Activated CD8-positive, alpha-beta memory T cell treated with anti-CD3 and anti-CD28 coated beads, Interleukin-2, amount 10 ng/mL, durations not matched to agents 7 days and 5 days (primary cell): ENCODE measurements around the gene KRT33B. TPM values are rescaled to one million over a fixed set of nuclear protein-coding genes. Genes with fewer than 3 reads are reported as not detected.
A peak's percentile ranks its signal among the peaks of the same experiment; 100 is the strongest.
"Not testable (repeated sequence)": the region's sequence is repeated elsewhere in the genome, so short reads cannot be mapped to it uniquely, and the experiment has no call there.

Source experiments
- ATAC-seq: fragments of 150-1000 bp; cut with Tn5 transposase; one replicate; pipeline ENCODE4 v1.10.0; 2021; ENCODE audit warnings: moderate library complexity
- CTCF ChIA-PET: fragments of 350-600 bp; sonication (Branson Sonifier 250); formaldehyde crosslinking; loops from one replicate; lab custom pipeline; 2021; ENCODE audit warnings: antibody characterized with exemption; lab: Charles Lee
- DNase-seq: peaks from one replicate; pipeline ENCODE4 v3.0.0-alpha.2; 2020
- H3K27ac Mint-ChIP-seq: one replicate; pipeline ENCODE4 v1.8.0; 2021; ENCODE audit warnings: mild to moderate bottlenecking, mixed read lengths
- H3K27me3 Mint-ChIP-seq: one replicate; pipeline ENCODE4 v1.8.0; 2021; ENCODE audit warnings: mixed read lengths
- H3K36me3 Mint-ChIP-seq: one replicate; pipeline ENCODE4 v1.8.0; 2021; ENCODE audit warnings: mild to moderate bottlenecking, mixed read lengths
- H3K4me1 Mint-ChIP-seq: one replicate; pipeline ENCODE4 v1.8.0; 2021; ENCODE audit warnings: mixed read lengths
- H3K4me3 Mint-ChIP-seq: one replicate; pipeline ENCODE4 v1.8.0; 2021; ENCODE audit warnings: mild to moderate bottlenecking, moderate library complexity, mixed read lengths
- H3K9me3 Mint-ChIP-seq: one replicate; pipeline ENCODE4 v1.8.0; 2022; ENCODE audit warnings: low read depth, mixed read lengths
- total RNA-seq, 2 experiments: library from RNA; stranded (reverse); gene quantifications; one replicate each; pipeline ENCODE4 v1.2.3, GENCODE V29; 2021

The KRT33B gene
- total RNA-seq, 2 experiments from 2014 or later, result not detected

DNA sequence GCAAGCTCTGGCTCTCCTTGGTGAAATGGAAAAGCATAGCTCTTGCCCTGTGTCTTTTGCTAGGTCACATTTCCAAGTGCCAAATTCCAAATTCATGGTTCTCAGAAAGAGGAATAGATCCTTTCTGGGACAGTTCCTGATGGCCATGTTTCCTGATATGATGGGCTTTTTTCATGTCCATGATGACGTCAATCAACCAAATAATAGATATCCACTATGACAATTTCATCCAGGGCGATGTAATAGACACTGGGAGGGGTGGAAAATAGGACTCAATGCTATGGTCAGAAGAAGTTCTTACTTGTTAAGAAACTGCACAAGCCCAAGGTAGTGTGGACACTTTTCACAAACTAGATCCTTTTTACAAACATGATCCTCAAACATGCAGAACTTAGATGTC, 18.4 kb downstream of the KRT33B start:
- Mint-ChIP-seq H3K4me3 (no peak overlapping the region), H3K27me3 (peaks cover 17% of the 10 kb centered on the region), H3K9me3 (no peaks in the 10 kb centered on the region), H3K4me1 (no peaks in the 10 kb centered on the region), H3K27ac (no peak overlapping the region), H3K36me3 (no peaks in the 10 kb centered on the region)
- no peak for DNase-seq
- CTCF ChIA-PET, result no interaction called here
- ATAC-seq, result no peak

DNA sequence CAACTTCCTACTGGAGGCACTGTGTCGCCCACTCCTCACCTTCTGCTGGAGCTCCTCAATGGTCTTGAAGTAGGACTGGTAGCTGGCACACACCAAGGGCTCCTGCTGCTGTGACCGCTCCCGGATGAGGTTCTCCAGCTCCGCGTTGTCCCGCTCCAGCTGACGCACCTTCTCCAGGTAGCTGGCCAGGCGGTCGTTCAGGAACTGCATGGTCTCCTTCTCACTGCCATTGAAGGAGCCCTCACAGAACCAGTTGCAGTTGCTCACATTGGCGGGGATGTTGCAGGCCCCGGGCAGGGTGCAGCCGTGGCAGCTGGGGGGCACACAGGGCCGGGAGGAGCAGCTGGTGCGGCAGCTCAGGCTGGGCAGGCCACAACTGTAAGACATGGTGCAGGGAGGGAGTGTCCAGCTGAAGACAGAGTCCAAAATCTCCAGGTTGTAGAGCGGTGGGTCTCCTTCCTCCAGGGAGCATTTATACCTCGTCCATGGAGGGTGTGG, 19.2 kb downstream of the KRT33B start, which contains the start of gene KRT33A:
Gene KRT33A, minus strand, starts transcription at position 448 of the 498 bp plus-strand sequence. Its CDS starts 61 bp downstream, at position 387.
- H3K9me3 Mint-ChIP-seq, CTCF ChIA-PET, ATAC-seq, H3K36me3 Mint-ChIP-seq, DNase-seq, H3K4me3 Mint-ChIP-seq, H3K27ac Mint-ChIP-seq, H3K4me1 Mint-ChIP-seq: not testable (repeated sequence)
- H3K27me3 Mint-ChIP-seq, result peaks cover 14% of the 10 kb centered on the region

DNA sequence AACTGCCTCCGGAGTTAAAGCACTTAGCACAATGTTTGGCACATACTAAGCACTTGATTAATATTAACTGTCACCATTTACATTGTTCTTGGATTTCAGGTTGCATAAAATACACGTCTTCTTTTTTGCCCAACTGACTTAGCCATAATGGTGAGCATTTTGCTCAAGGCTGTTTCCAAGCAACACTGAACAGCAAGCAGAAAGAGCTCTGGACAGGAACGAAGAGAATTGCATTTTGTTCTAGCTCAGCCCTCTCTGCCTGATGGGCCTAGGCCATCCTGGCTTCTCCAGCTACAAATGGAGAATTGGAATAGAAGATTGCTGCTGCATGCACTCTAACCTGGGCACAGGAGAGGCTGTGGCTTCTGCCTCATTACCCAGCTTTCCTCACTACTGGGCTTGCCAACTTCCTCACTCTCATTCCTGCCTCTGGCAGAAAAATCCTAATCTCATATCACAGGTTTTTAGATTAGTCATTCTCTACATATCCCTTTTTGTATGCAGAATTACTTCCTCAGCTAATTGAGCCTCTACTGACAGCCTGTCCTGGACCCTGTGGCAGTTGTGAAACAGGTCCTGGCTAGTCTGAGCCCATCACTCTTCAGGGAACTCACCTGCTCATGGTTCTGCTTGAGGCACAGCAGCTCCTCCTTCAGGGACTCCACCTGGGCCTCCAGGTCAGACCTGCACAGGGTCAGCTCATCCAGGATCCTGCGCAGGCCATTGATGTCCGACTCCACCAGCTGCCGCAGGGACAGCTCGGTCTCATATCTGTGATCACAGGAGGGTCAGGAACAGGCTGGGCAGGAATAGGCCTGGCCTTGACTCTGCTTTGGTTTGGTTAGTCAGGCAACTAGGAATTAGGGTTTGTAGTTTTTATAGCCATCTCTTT, 21.5 kb downstream of the KRT33B start:
- Mint-ChIP-seq H3K4me3 (no peak overlapping the region), H3K27me3 (peaks cover 6% of the 10 kb centered on the region), H3K27ac (no peak overlapping the region), H3K36me3 (peaks cover 5% of the 10 kb centered on the region), H3K9me3 (peaks cover 2% of the 10 kb centered on the region), H3K4me1 (no peaks in the 10 kb centered on the region)
- DNase-seq, result peak; percentile 9
- ATAC-seq, result no peak
- CTCF ChIA-PET, result interaction anchor here (1.1 to 1.2 kb wide), 2 partner anchors 8 to 23 kb away, joined by 3 read pairs; no protein-coding TSS in a partner anchor

DNA sequence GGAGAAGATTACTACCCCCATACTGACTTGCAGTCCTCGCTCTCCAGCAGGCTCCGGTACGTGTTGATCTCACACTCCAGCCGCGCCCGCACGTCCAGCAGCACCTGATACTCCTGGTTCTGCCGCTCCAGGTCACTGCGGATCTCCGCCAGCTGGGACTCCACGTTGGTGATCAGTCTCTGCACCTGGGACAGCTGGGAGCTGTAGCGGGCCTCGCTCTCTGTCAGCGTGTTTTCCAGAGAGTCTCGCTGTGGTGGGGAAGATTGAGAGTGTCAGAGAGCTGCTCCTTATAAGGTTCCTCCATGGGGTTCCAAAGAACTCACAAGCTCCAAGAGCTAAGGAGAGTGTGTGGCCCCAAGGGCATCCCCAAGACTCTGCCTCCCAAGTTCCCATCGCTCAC, 23.2 kb downstream of the KRT33B start:
- H3K36me3 Mint-ChIP-seq, result peaks cover 18% of the 10 kb centered on the region
- H3K9me3 Mint-ChIP-seq, H3K27me3 Mint-ChIP-seq, DNase-seq, CTCF ChIA-PET, H3K27ac Mint-ChIP-seq, ATAC-seq, H3K4me1 Mint-ChIP-seq, H3K4me3 Mint-ChIP-seq: not testable (repeated sequence)

DNA sequence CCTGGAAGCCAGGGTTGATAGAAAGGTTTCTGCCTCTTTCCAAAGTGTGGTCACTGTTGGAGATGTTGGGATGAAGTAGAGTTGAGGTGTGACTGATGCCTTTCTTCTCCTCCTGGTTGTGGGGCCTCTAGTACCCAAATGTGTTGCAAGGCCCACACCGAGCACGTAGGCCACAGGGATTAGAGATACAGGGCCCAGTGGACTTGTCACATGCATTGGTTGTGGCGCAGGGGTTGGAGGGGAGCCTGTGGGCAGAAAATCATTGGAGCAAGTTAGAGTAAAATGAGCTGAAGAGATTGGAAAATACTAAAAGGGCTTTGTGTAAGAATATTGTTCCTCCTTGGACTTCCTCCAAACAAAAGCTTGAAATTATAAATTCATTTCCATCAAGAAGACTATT, 23.6 kb downstream of the KRT33B start:
- CTCF ChIA-PET, result no interaction called here
- peaks cover 18% of the 10 kb centered on the region for H3K36me3 Mint-ChIP-seq
- H3K27ac Mint-ChIP-seq, result no peak overlapping the region
- DNase-seq, result peak; percentile 23
- peaks cover 3% of the 10 kb centered on the region for H3K27me3 Mint-ChIP-seq
- H3K9me3 Mint-ChIP-seq, result peaks cover 8% of the 10 kb centered on the region
- ATAC-seq, result no peak
- H3K4me3 Mint-ChIP-seq, result no peak overlapping the region
- H3K4me1 Mint-ChIP-seq, result peaks cover 13% of the 10 kb centered on the region

DNA sequence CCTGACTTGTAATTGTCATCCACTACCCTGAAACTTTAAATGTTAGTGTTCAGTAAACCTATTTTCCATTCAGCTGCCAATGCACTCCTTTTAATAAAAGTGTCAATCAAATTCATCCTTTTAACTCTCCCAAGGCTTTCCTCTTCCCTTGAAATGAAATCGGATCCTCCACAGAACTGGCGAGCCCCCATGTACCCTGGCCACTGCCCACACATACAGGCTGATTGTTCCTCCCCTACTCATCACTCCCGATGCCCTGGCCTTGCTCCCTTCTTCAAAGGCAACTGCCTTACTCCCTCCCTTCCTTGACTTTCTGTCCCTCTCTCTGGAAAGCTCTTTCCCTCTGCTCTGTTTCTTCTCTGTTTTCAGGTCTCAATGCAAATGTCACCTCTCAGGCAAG, 26.6 kb downstream of the KRT33B start:
- CTCF ChIA-PET, result no interaction called here
- DNase-seq (peak; percentile 8), ATAC-seq (no peak)
- Mint-ChIP-seq H3K27me3 (peaks cover 5% of the 10 kb centered on the region), H3K9me3 (peaks cover 8% of the 10 kb centered on the region), H3K36me3 (peaks cover 18% of the 10 kb centered on the region), H3K27ac (no peak overlapping the region), H3K4me1 (peaks cover 38% of the 10 kb centered on the region), H3K4me3 (no peak overlapping the region)

DNA sequence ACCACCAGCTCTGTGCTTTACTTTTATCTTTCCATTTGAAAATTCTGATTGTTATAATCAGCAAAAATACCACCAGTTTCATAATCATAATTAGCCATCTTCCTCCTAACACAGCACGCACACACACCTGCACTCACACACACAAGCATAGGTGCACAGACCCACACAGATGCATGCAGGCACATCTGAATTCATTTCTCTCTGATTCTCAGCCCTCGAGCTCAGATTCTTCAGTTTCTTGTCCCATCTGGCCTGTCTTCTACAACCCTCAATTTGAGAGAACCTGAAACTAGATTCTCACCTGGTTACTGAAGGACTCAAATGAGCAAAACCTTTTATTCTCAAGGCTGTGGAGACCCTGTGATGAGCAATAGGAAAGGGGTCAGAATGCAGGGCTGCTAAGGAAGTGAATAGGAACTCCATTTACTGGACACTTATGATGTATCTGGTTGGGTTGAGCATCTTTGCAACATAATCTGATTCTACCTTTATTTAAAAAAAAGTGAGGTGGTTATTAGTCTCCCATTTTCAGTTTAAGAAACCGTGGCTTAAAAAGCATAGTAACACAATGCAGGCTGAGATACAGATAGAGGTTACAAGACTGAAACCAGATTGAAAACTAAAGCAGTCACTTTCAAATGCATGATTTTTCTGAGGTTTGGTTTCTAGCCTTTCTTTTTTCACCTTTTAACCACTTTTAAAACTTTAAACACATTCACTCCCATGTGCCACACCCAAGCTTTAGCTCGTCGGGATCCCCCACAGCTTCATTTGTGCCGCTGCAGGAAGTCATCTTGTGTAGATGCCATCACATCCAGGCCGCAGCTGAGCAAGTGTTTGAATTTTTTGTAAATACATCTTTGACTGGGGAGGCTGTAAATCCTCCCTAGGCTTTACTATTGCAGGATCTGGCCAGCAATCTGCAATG, 28.4 kb downstream of the KRT33B start:
- ATAC-seq (peak; percentile 71), DNase-seq (peak; percentile 78)
- Mint-ChIP-seq H3K4me3 (peak overlapping the region; percentile 21), H3K27ac (peak overlapping the region; percentile 78), H3K36me3 (peaks cover 18% of the 10 kb centered on the region), H3K27me3 (peaks cover 2% of the 10 kb centered on the region), H3K9me3 (peaks cover 8% of the 10 kb centered on the region), H3K4me1 (peaks cover 40% of the 10 kb centered on the region)
- CTCF ChIA-PET, result interaction anchor here (1.0 to 2.6 kb wide), 3 partner anchors 208 to 324 kb away, joined by 3 to 10 read pairs (median 3); no protein-coding TSS in a partner anchor

DNA sequence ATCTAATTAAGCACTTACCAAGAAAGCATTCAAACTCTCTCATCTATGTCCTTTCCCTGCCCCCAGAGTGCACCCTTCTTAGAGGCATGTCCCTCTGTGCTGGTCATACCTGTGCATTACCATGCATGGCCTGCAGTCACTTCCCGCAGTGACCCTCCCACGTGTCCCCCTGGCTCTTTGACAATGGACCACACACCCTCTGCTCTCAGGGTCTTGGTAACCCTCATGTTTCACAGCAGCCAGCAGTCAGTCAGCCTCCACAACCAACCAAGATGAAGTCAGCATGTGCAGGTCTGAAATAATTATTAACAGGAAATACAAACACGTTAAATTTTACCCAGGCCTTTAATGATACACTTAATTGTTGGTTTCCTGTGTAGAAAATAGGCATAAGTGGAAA, 29.1 kb downstream of the KRT33B start:
- ATAC-seq, result no peak
- Mint-ChIP-seq H3K4me1 (peaks cover 40% of the 10 kb centered on the region), H3K36me3 (peaks cover 18% of the 10 kb centered on the region), H3K4me3 (no peak overlapping the region), H3K9me3 (peaks cover 8% of the 10 kb centered on the region), H3K27ac (peak overlapping the region; percentile 78), H3K27me3 (peaks cover 2% of the 10 kb centered on the region)
- DNase-seq, result peak; percentile 40
- CTCF ChIA-PET, result interaction anchor here (1.0 to 2.6 kb wide), 4 partner anchors 8 to 325 kb away, joined by 3 to 10 read pairs (median 4); no protein-coding TSS in a partner anchor

DNA sequence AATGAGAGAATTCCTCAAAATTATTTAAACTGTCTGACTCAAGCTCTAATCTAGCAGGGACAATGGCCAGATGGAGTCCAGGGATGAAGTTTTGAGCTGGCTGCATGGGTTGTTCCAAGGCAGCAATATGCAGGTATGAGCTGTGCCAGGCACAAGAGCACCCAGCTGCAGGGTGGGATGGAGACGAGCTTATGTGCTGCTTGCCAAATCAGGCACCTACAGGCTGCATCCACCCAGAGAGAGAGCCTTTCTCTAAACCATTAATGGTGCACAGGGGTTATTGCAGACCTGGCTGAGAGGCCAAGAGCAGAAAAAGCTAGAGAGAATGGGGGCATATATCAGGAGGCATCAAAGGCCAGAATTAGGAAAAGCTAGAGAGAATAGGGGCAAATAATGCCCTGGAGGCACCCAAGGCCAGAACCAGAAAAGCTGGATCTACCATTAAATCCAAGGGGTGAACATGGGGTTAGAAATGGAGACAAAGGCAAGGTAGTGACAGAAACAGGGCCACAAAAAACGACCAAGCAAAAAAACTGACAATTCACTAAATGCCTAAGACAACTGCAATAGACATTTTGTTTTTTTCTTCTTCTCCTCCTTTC, 29.9 kb downstream of the KRT33B start:
- Mint-ChIP-seq H3K9me3 (peaks cover 8% of the 10 kb centered on the region), H3K4me1 (peaks cover 46% of the 10 kb centered on the region), H3K27me3 (peaks cover 2% of the 10 kb centered on the region), H3K4me3 (no peak overlapping the region), H3K27ac (peak overlapping the region; percentile 56), H3K36me3 (peaks cover 18% of the 10 kb centered on the region)
- ATAC-seq (no peak), DNase-seq (peak; percentile 38)
- CTCF ChIA-PET, result interaction anchor here (1.2 to 2.6 kb wide), 7 partner anchors 9 to 326 kb away, joined by 3 to 10 read pairs (median 5); no protein-coding TSS in a partner anchor

DNA sequence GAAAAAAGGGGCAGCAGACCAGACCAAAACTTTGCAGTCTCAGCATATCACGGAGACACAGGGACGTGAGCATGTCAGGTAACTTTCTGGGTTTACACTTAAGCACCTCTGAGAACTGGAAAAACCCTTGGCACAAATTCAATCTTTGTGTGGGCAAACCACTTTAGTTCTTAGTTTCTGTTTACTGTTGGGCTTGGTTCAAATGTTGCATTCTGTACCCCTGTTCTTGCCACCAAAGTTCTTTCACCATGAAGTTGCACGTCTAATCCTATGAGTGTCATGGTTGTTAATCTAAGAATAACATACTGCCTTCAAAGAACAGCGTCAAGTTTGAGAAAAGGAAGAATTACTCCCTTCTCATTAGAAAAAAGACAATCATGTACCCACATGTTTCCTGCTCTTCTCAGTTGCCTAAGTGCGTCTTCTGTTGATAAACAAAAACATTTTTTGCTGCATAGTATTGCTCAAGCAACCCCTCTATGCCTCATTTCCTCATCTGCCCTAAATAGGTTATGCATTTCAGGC, 30.6 kb downstream of the KRT33B start:
- ATAC-seq (peak; percentile 41), DNase-seq (peak; percentile 46)
- Mint-ChIP-seq H3K27ac (peak overlapping the region; percentile 56), H3K27me3 (peaks cover 2% of the 10 kb centered on the region), H3K4me1 (peaks cover 51% of the 10 kb centered on the region), H3K36me3 (peaks cover 18% of the 10 kb centered on the region), H3K4me3 (no peak overlapping the region), H3K9me3 (peaks cover 8% of the 10 kb centered on the region)
- CTCF ChIA-PET, result interaction anchor here (1.2 to 2.6 kb wide), 8 partner anchors 10 to 327 kb away, joined by 3 to 10 read pairs (median 5); no protein-coding TSS in a partner anchor

DNA sequence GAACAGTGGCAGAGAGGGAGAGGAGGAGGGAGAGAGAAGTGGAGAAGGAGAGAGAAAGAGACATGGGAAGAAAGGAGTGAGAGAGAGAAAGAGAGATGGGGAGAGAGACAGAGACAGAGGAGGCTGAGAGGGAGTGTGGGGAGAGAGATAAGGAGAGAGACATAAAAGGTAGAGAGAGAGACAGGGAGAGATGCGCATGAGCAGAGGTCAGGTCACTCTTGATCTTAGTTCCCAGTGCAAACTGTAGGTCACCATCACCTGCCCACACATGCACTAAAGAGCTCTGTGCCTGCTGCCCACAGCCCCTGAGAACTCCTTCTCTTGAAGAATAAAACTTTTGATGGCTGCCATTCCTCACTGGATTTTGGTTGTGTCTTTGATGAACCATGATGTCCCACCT, 33.9 kb downstream of the KRT33B start:
- Mint-ChIP-seq H3K9me3 (no peaks in the 10 kb centered on the region), H3K4me3 (no peak overlapping the region), H3K36me3 (no peaks in the 10 kb centered on the region), H3K4me1 (peaks cover 37% of the 10 kb centered on the region), H3K27me3 (peaks cover 2% of the 10 kb centered on the region), H3K27ac (no peak overlapping the region)
- CTCF ChIA-PET, result no interaction called here
- peak; percentile 21 for DNase-seq
- no peak for ATAC-seq
